ENCODE data around the gene RORB. TPM values are rescaled to one million over a fixed set of nuclear protein-coding genes. Genes with fewer than 3 reads are reported as not detected.

Gene RORB
- polyA plus RNA-seq, 1 donor from 2014 or later: 0.77 TPM

DNA sequence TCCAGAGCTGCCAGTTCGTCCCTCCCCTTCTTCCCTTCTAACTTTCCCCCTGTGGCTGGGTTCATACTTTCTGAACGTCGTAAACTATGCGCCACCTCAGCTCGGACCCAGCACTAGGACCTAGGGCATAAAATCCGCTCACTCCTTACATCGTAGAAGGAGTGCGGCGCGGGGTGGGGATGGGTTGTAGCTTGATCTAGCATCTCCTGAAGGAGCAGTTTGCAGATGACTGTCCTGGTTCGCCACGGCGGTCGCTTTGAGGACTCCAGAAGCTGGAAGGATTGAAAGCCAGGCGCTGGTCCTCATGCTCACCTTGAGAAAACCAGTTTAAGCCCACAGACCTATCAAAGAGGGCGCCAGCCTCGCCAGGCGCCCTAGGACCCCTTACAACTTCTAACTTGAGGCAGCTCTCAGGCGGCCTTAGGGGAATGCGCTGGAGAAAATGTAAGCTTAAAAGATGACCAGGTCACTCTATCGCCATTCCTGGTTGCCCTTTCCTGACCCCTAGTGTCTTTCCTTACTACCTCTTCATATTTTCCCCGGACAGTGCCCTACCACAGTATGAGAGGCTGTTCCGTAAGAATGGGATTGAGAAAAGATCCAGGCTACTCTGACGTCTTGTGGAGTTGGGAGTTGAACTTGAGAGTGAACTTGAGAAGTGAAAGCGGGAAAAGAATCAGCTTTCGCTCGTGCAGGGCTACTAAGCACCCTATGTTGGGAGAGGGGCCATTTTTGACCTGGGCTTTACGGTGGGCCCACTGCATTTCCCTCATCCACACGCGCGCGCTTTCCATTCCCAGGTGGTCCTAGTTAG is 2.8 kb downstream of the RORB start:
- H3K4me3 ChIP-seq (ENCODE audit: low read length): peak overlapping the region; percentile 82

DNA sequence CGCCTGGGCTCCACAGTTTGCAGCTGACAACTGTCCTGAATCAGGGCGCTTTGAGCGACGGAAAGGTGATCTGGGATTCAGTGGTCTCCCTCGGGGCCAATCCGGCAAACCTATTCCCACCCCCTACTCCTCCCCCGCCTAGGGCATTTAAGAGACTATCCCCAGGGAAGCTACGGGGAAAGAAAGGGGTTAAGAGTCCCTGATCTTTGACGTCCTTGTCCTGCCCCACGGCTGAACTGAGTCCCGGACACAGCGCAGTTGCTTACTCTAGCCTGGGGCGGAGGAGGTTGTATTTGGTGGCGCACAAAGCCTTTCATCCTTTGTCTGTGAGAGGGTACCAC is 3.4 kb downstream of the RORB start:
- Histone ChIP-seq H3K36me3 (ENCODE audit: insufficient read depth, low read length) (no peaks in the 10 kb centered on the region), H3K9me3 (ENCODE audit: low read length) (no peaks in the 10 kb centered on the region), H3F3A (ENCODE audit: insufficient read depth, low read length, poor library complexity, severe bottlenecking) (no peaks in the 10 kb centered on the region), H3K9me2 (ENCODE audit: insufficient read depth, low read length) (no peaks in the 10 kb centered on the region), H3K27ac (ENCODE audit: low read length) (no peak overlapping the region), H2AFZ (ENCODE audit: low read depth, low read length) (no peak overlapping the region), H3K79me2 (replicated peaks; ENCODE audit: insufficient read depth, low read length) (peaks cover 3% of the 10 kb centered on the region), H3K4me2 (ENCODE audit: low read length) (no peak overlapping the region), H3K27me3 (ENCODE audit: insufficient read depth, low read depth, low read length) (peaks cover 63% of the 10 kb centered on the region), H3K9ac (ENCODE audit: low read length) (no peak overlapping the region), H3K4me3 (ENCODE audit: low read length) (peak overlapping the region; percentile 8), H4K20me1 (ENCODE audit: insufficient read depth) (no peaks in the 10 kb centered on the region)
- TF ChIP-seq EP300 (conservative IDR thresholded peaks at IDR 0.05; ENCODE audit: poor library complexity, severe bottlenecking) (no peak), MXI1 (conservative IDR thresholded peaks at IDR 0.05; ENCODE audit: poor library complexity, severe bottlenecking) (no peak)

More for the DNA sequence above, 2.8 kb downstream of the RORB start:
- Histone ChIP-seq H3K9me2 (ENCODE audit: insufficient read depth, low read length) (no peaks in the 10 kb centered on the region), H3K79me2 (replicated peaks; ENCODE audit: insufficient read depth, low read length) (peaks cover 3% of the 10 kb centered on the region), H3K9ac (ENCODE audit: low read length) (no peak overlapping the region), H3K4me2 (ENCODE audit: low read length) (no peak overlapping the region), H4K20me1 (ENCODE audit: insufficient read depth) (no peaks in the 10 kb centered on the region), H3K9me3 (ENCODE audit: low read length) (no peaks in the 10 kb centered on the region), H3K27ac (ENCODE audit: low read length) (no peak overlapping the region), H3F3A (ENCODE audit: insufficient read depth, low read length, poor library complexity, severe bottlenecking) (no peaks in the 10 kb centered on the region), H3K36me3 (ENCODE audit: insufficient read depth, low read length) (no peaks in the 10 kb centered on the region), H2AFZ (ENCODE audit: low read depth, low read length) (no peak overlapping the region), H3K27me3 (ENCODE audit: insufficient read depth, low read depth, low read length) (peaks cover 63% of the 10 kb centered on the region)
- TF ChIP-seq MXI1 (conservative IDR thresholded peaks at IDR 0.05; ENCODE audit: poor library complexity, severe bottlenecking): no peak
- TF ChIP-seq EZH2 (IDR thresholded peaks at IDR 0.05; ENCODE audit: borderline replicate concordance, insufficient read depth, low read length, poor library complexity, severe bottlenecking): peak; percentile 52

DNA sequence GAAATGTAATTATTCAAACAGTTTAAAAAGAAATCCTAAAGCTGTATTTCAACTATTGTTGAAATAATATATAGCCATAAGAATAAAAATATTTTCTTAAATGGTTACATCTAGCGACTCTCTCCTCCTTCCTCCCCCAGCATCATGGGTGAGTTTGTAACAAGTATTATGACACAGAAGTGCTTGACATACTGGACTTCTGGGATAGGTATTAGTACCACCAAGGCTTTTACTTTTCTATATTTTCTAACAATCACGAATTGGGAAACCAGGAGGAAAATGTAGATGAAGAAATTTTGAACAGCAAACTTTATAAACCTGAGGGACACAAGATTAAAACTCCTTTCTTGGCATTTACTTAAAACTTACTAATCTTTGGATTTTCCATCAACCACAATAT is 4.4 kb downstream of the RORB start:
- H3F3A ChIP-seq (ENCODE audit: insufficient read depth, low read length, poor library complexity, severe bottlenecking): no peaks in the 10 kb centered on the region
- TF ChIP-seq, protein P1, sequence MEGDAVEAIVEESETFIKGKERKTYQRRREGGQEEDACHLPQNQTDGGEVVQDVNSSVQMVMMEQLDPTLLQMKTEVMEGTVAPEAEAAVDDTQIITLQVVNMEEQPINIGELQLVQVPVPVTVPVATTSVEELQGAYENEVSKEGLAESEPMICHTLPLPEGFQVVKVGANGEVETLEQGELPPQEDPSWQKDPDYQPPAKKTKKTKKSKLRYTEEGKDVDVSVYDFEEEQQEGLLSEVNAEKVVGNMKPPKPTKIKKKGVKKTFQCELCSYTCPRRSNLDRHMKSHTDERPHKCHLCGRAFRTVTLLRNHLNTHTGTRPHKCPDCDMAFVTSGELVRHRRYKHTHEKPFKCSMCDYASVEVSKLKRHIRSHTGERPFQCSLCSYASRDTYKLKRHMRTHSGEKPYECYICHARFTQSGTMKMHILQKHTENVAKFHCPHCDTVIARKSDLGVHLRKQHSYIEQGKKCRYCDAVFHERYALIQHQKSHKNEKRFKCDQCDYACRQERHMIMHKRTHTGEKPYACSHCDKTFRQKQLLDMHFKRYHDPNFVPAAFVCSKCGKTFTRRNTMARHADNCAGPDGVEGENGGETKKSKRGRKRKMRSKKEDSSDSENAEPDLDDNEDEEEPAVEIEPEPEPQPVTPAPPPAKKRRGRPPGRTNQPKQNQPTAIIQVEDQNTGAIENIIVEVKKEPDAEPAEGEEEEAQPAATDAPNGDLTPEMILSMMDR (IDR thresholded peaks at IDR 0.05; ENCODE audit: poor library complexity, severe bottlenecking): no peak
- no peaks in the 10 kb centered on the region for H4K20me1 ChIP-seq (ENCODE audit: insufficient read depth)
- H3K27me3 ChIP-seq (ENCODE audit: insufficient read depth, low read depth, low read length): peaks cover 54% of the 10 kb centered on the region
- no peak overlapping the region for H3K9ac ChIP-seq (ENCODE audit: low read length)
- no peak overlapping the region for H3K4me3 ChIP-seq (ENCODE audit: low read length)
- no peaks in the 10 kb centered on the region for H3K9me2 ChIP-seq (ENCODE audit: insufficient read depth, low read length)
- no peaks in the 10 kb centered on the region for H3K36me3 ChIP-seq (ENCODE audit: insufficient read depth, low read length)
- H3K79me2 ChIP-seq (replicated peaks; ENCODE audit: insufficient read depth, low read length): peaks cover 3% of the 10 kb centered on the region
- H3K9me3 ChIP-seq (ENCODE audit: low read length): no peaks in the 10 kb centered on the region
- no peak overlapping the region for H3K27ac ChIP-seq (ENCODE audit: low read length)
- no peak overlapping the region for H3K4me2 ChIP-seq (ENCODE audit: low read length)
- no peak overlapping the region for H2AFZ ChIP-seq (ENCODE audit: low read depth, low read length)

DNA sequence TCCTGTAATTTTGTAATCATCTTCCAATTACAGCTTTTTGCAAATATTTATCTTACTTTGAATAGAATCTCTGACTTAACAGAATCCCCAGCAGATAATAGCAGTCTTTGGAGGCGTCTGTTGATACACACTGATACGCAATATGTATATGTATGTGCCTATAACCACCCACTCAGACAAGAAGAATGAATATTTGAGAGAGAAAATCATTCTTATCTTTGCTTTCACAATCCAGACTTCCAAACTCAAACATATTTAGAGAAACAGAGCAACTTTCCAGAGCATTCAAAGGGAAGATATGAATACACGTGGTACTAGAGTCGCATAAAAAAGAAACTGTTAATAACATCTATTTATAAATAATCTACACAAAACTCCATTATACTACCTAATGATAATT is 6.1 kb downstream of the RORB start:
- Histone ChIP-seq H3K9me3 (ENCODE audit: low read length) (no peaks in the 10 kb centered on the region), H3K9ac (ENCODE audit: low read length) (no peak overlapping the region), H4K20me1 (ENCODE audit: insufficient read depth) (no peaks in the 10 kb centered on the region), H3K9me2 (ENCODE audit: insufficient read depth, low read length) (no peaks in the 10 kb centered on the region), H2AFZ (ENCODE audit: low read depth, low read length) (no peak overlapping the region), H3K27me3 (ENCODE audit: insufficient read depth, low read depth, low read length) (peaks cover 44% of the 10 kb centered on the region), H3K36me3 (ENCODE audit: insufficient read depth, low read length) (no peaks in the 10 kb centered on the region), H3K4me2 (ENCODE audit: low read length) (no peak overlapping the region), H3F3A (ENCODE audit: insufficient read depth, low read length, poor library complexity, severe bottlenecking) (no peaks in the 10 kb centered on the region), H3K79me2 (replicated peaks; ENCODE audit: insufficient read depth, low read length) (peaks cover 3% of the 10 kb centered on the region), H3K4me3 (ENCODE audit: low read length) (no peak overlapping the region), H3K27ac (ENCODE audit: low read length) (no peak overlapping the region)
- TF ChIP-seq EZH2 (IDR thresholded peaks at IDR 0.05; ENCODE audit: borderline replicate concordance, insufficient read depth, low read length, poor library complexity, severe bottlenecking): no peak
- no peak for TF ChIP-seq TAF1 (IDR thresholded peaks at IDR 0.05; ENCODE audit: low read depth)
- TF ChIP-seq, protein P2, sequence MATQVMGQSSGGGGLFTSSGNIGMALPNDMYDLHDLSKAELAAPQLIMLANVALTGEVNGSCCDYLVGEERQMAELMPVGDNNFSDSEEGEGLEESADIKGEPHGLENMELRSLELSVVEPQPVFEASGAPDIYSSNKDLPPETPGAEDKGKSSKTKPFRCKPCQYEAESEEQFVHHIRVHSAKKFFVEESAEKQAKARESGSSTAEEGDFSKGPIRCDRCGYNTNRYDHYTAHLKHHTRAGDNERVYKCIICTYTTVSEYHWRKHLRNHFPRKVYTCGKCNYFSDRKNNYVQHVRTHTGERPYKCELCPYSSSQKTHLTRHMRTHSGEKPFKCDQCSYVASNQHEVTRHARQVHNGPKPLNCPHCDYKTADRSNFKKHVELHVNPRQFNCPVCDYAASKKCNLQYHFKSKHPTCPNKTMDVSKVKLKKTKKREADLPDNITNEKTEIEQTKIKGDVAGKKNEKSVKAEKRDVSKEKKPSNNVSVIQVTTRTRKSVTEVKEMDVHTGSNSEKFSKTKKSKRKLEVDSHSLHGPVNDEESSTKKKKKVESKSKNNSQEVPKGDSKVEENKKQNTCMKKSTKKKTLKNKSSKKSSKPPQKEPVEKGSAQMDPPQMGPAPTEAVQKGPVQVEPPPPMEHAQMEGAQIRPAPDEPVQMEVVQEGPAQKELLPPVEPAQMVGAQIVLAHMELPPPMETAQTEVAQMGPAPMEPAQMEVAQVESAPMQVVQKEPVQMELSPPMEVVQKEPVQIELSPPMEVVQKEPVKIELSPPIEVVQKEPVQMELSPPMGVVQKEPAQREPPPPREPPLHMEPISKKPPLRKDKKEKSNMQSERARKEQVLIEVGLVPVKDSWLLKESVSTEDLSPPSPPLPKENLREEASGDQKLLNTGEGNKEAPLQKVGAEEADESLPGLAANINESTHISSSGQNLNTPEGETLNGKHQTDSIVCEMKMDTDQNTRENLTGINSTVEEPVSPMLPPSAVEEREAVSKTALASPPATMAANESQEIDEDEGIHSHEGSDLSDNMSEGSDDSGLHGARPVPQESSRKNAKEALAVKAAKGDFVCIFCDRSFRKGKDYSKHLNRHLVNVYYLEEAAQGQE (IDR thresholded peaks at IDR 0.05; ENCODE audit: borderline replicate concordance): no peak
- no peak for TF ChIP-seq MXI1 (conservative IDR thresholded peaks at IDR 0.05; ENCODE audit: poor library complexity, severe bottlenecking)
- TF ChIP-seq, protein P1 (IDR thresholded peaks at IDR 0.05; ENCODE audit: poor library complexity, severe bottlenecking): no peak
- no peak for TF ChIP-seq RAD21 (conservative IDR thresholded peaks at IDR 0.05)
- no peak for TF ChIP-seq POLR2AphosphoS5 (IDR thresholded peaks at IDR 0.05)
- TF ChIP-seq SMC3 (conservative IDR thresholded peaks at IDR 0.05; ENCODE audit: poor library complexity): no peak
- TF ChIP-seq EP300 (conservative IDR thresholded peaks at IDR 0.05; ENCODE audit: poor library complexity, severe bottlenecking): no peak

Measured in neural cell (in vitro differentiated cells).